ENCODE data around the gene FAM204A. TPM values are rescaled to one million over a fixed set of nuclear protein-coding genes. Genes with fewer than 3 reads are reported as not detected.

FAM204A gene
- total and polyA plus RNA-seq, 10 of the 15 experiments (the other 5 are each of a cell fraction or from before 2014, with no cell fraction given): 24.5 to 96.0 (median 67.6) TPM

GRCh38 chr10:118304521-118304920 is 37.6 kb downstream of the FAM204A start:
- H3K4me1 ChIP-seq (ENCODE audit: control insufficient read depth, insufficient read depth, low read length): no peaks in the 10 kb centered on the region
- SMC1A ChIA-PET (ENCODE audit: uncharacterized antibody, unreplicated experiment): interaction anchor here (0.9 kb wide), 1 partner anchor 13 kb away, joined by 3 read pairs; no protein-coding TSS in a partner anchor
- no peak overlapping the region for H3K9ac ChIP-seq (ENCODE audit: control insufficient read depth, insufficient read depth, low read length)
- ATAC-seq (no peak), DNase-seq (ENCODE audit: low read depth, low spot score) (no peak), FAIRE-seq (no peak)
- H3K79me2 ChIP-seq (ENCODE audit: control insufficient read depth, insufficient read depth, low read length): no peaks in the 10 kb centered on the region
- TF ChIP-seq RBBP5 (conservative IDR thresholded peaks at IDR 0.05) (no peak), JUNB (IDR thresholded peaks at IDR 0.05) (no peak), TAF1 (IDR thresholded peaks at IDR 0.05; ENCODE audit: borderline replicate concordance, low read depth, low read length) (no peak), ZNF207 (IDR thresholded peaks at IDR 0.05; ENCODE audit: borderline replicate concordance) (no peak), ZBED1 (IDR thresholded peaks at IDR 0.05; ENCODE audit: borderline replicate concordance) (no peak), BCL3 (IDR thresholded peaks at IDR 0.05; ENCODE audit: borderline replicate concordance, insufficient read depth, low read depth, low read length, poor library complexity, severe bottlenecking) (peak; percentile 27)
- no peak overlapping the region for H3K4me3 ChIP-seq
- in situ Hi-C loops (cut with MboI): no loop called here
- WGBS (ENCODE audit: insufficient coverage, insufficient replicate concordance, low lambda C conversion rate, missing lambda C conversion rate): 98% methylated on average over 6 of the region's 6 CpGs
- H4K20me1 ChIP-seq (ENCODE audit: control insufficient read depth, insufficient read depth): no peaks in the 10 kb centered on the region
- BruUV-seq (replicated peaks): no TSS peak
- H3K4me2 ChIP-seq (ENCODE audit: control insufficient read depth, insufficient read depth): no peak overlapping the region
- H3K9me3 ChIP-seq (replicated peaks; ENCODE audit: control insufficient read depth, insufficient read depth, low read length): no peaks in the 10 kb centered on the region
- intact Hi-C loops (cut with micrococcal nuclease; ENCODE audit: unreplicated experiment): no loop called here
- POLR2A ChIA-PET: no interaction called here
- RAD21 ChIA-PET (ENCODE audit: unreplicated experiment): no interaction called here
- H2AFZ ChIP-seq (ENCODE audit: control insufficient read depth, low read depth, low read length): no peak overlapping the region
- no peaks in the 10 kb centered on the region for H3K27me3 ChIP-seq (replicated peaks in 1 of 2; ENCODE audit: control insufficient read depth in 2 of 2, insufficient read depth in 2 of 2, low read length in 1 of 2)
- CTCF ChIA-PET: no interaction called here
- peaks cover 0 to 13% of the 10 kb centered on the region in 2 experiments; a peak in 3 of 4 replicates for H3K36me3 ChIP-seq (ENCODE audit: control insufficient read depth in 2 of 2, insufficient read depth in 2 of 2, low read length in 1 of 2)
- no peak overlapping the region for H3K27ac ChIP-seq (ENCODE audit: control insufficient read depth, insufficient read depth)

- Histone ChIP-seq H3K9ac (ENCODE audit: control insufficient read depth, insufficient read depth, low read length) (no peak overlapping the region), H3K27me3 (replicated peaks in 1 of 2; ENCODE audit: control insufficient read depth in 2 of 2, insufficient read depth in 2 of 2, low read length in 1 of 2) (no peaks in the 10 kb centered on the region), H3K27ac (ENCODE audit: control insufficient read depth, insufficient read depth) (no peak overlapping the region), H3K79me2 (ENCODE audit: control insufficient read depth, insufficient read depth, low read length) (no peaks in the 10 kb centered on the region), H3K9me3 (replicated peaks; ENCODE audit: control insufficient read depth, insufficient read depth, low read length) (no peaks in the 10 kb centered on the region), H4K20me1 (ENCODE audit: control insufficient read depth, insufficient read depth) (no peaks in the 10 kb centered on the region), H3K4me1 (ENCODE audit: control insufficient read depth, insufficient read depth, low read length) (no peaks in the 10 kb centered on the region), H3K36me3 (ENCODE audit: control insufficient read depth in 2 of 2, insufficient read depth in 2 of 2, low read length in 1 of 2) (peaks cover 0 to 8% of the 10 kb centered on the region in 2 experiments; a peak in 2 of 4 replicates), H2AFZ (ENCODE audit: control insufficient read depth, low read depth, low read length) (no peak overlapping the region), H3K4me3 (no peak overlapping the region), H3K4me2 (ENCODE audit: control insufficient read depth, insufficient read depth) (no peak overlapping the region)
- ATAC-seq (no peak), FAIRE-seq (no peak), DNase-seq (ENCODE audit: low read depth, low spot score) (no peak)
- ChIA-PET POLR2A (no interaction called here), CTCF (interaction anchor here (2.0 kb wide), 1 partner anchor 14 kb away, joined by 4 read pairs; no protein-coding TSS in a partner anchor), RAD21 (ENCODE audit: unreplicated experiment) (interaction anchor here (0.8 kb wide), 1 partner anchor 158 kb away, joined by 3 read pairs; no protein-coding TSS in a partner anchor), SMC1A (ENCODE audit: uncharacterized antibody, unreplicated experiment) (interaction anchor here (1.0 kb wide), 1 partner anchor 387 kb away, joined by 4 read pairs; no protein-coding TSS in a partner anchor)
- in situ Hi-C loops (cut with MboI): no loop called here
- 97% methylated on average over 2 of the region's 2 CpGs for WGBS (ENCODE audit: insufficient coverage, insufficient replicate concordance, low lambda C conversion rate, missing lambda C conversion rate)
- BruUV-seq (replicated peaks): no TSS peak
- intact Hi-C loops (cut with micrococcal nuclease; ENCODE audit: unreplicated experiment): no loop called here
- TF ChIP-seq PKNOX1 (IDR thresholded peaks at IDR 0.05): no peak
- TF ChIP-seq SP1 (IDR thresholded peaks at IDR 0.05; ENCODE audit: low read depth, low read length): no peak
- no peak for TF ChIP-seq IRF3 (IDR thresholded peaks at IDR 0.05)
- TF ChIP-seq CREM (IDR thresholded peaks at IDR 0.05; ENCODE audit: low read depth): no peak
- no peak for TF ChIP-seq IRF4 (IDR thresholded peaks at IDR 0.05; ENCODE audit: low read depth, low read length)
- TF ChIP-seq RFX5 (IDR thresholded peaks at IDR 0.05; ENCODE audit: low read depth, low read length): no peak
- TF ChIP-seq KLF5 (IDR thresholded peaks at IDR 0.05; ENCODE audit: partially characterized antibody): no peak
- TF ChIP-seq CHD1 (IDR thresholded peaks at IDR 0.05; ENCODE audit: low read depth, low read length): no peak
- TF ChIP-seq BMI1 (IDR thresholded peaks at IDR 0.05; ENCODE audit: borderline replicate concordance): no peak
- no peak for TF ChIP-seq NRF1 (conservative IDR thresholded peaks at IDR 0.05; ENCODE audit: low read depth, low read length)
Measured at GRCh38 chr10:118301211-118301610, 40.9 kb downstream of the FAM204A start.
